Stomach (tissue), 4 donors: ENCODE measurements around the gene PLEKHG4B.

Experiments
- EP300 ChIP-seq: sonication (generic); formaldehyde crosslinking; IDR thresholded peaks from one replicate; pipeline ENCODE4 v1.6.1; 2017; ENCODE audit warnings: antibody characterized with exemption
- POLR2A ChIP-seq, 4 donors: fragments of 450-650 bp; IDR thresholded peaks; one replicate each; pipeline ENCODE4 v1.6.1; 2016; ENCODE audit warnings: antibody characterized with exemption in 4 of 4, control low read depth in 2 of 4, mild to moderate bottlenecking in 1 of 4, moderate library complexity in 1 of 4
- TF ChIP-seq, protein P1 (sequence below), 7 experiments: fragments of 450-650 bp in 4 of 7; fragments of 200-600 bp in 3 of 7; sonication (generic) in 3 of 7; IDR thresholded peaks; one replicate each; pipeline ENCODE4 v1.5.1; 2016 to 2019; ENCODE audit warnings: antibody characterized with exemption in 7 of 7, control low read depth in 2 of 7, mild to moderate bottlenecking in 1 of 7

DNA sequence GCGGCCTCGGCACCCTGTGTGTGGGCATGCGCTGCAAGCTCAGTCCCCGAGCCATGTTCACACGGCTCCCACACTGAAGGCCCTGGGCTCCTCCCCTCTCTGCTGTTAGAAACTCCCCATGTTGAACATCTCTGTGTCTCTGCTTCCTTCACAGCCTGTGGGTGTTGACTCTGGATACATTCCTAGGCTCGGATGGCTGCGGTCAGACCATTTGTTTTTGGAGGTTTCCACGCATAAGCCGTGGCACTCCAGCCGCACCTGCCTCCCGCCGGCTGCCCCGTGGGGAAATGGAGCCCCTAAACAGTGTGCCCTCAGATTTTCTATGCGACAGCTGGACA lies 68.2 kb downstream of the PLEKHG4B start:
- TF ChIP-seq, protein P1, sequence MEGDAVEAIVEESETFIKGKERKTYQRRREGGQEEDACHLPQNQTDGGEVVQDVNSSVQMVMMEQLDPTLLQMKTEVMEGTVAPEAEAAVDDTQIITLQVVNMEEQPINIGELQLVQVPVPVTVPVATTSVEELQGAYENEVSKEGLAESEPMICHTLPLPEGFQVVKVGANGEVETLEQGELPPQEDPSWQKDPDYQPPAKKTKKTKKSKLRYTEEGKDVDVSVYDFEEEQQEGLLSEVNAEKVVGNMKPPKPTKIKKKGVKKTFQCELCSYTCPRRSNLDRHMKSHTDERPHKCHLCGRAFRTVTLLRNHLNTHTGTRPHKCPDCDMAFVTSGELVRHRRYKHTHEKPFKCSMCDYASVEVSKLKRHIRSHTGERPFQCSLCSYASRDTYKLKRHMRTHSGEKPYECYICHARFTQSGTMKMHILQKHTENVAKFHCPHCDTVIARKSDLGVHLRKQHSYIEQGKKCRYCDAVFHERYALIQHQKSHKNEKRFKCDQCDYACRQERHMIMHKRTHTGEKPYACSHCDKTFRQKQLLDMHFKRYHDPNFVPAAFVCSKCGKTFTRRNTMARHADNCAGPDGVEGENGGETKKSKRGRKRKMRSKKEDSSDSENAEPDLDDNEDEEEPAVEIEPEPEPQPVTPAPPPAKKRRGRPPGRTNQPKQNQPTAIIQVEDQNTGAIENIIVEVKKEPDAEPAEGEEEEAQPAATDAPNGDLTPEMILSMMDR (IDR thresholded peaks at IDR 0.05), result no peak
- no peak for TF ChIP-seq POLR2A (IDR thresholded peaks at IDR 0.05)
- TF ChIP-seq EP300, result no peak
